ENCODE measurements around the gene PLG.
"Not testable (repeated sequence)": the region's sequence is repeated elsewhere in the genome, so short reads cannot be mapped to it uniquely, and the experiment has no call there.

The PLG gene

GRCh38 chr6:160701918-160702680 is at the start of gene PLG:
TSS of gene PLG (plus strand) at chr6:160702244. CDS start at chr6:160702305, 61 bp downstream.
- DNase-seq, result not testable (repeated sequence)

DNA sequence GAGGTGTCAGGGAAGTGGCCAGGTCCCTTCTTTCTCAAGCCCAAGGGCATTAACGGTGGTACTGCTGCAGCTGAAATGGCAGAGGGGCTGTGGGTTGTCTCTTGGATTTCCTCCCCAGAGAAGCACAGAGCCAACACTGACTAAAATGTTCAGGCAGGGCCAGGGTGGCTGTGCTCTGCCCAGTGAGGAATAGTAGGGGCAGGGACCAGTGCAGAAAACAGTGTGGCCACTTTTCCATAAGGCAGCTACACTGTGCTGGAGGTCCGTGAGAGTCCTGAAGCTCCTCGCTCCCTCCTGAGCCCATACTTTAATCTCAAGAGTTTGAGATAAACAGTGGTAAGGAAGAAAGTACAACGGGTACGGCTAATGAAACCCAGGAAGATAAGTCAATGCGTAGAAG is 42.5 kb upstream of the PLG start:
- DNase-seq, result no peak

DNA sequence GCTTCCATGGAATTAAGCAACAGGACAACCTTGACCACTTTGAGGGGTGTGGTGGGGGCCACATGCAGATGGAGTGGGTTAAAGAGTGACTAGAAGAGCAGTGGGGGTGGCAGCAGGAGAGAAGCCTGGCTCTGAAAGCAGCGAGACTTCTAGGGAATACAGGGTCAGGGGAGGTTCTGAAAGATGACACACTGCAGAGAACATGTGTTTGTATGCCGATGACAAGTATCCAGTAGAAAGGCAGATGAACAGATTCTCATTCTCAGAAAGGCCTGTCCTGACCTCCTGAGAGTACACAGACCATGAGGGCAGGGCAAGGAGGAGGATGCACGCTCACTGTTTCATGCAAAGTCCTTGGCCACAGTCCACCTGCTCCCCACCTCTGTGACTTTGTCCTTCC is 40.8 kb upstream of the PLG start:
- no peak for DNase-seq

DNA sequence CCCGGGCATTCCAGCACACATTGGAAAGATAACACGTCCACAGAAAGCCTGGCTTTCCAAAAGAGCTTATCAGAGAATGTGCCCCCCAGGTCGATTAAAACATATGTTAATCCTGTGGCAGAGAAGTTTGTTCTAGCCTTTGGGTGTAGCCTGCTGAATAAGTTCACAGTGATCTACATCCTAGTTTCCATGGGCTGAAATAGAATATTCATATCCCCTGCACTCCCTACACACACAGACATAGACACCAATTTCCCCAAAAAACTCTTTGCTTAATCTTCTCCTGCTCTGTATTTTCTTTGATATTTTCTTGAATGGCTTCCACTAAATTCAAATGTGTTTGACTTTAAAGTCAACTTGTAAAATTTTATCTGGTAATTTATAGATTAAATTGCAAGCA is 39.6 kb upstream of the PLG start:
- no peak for DNase-seq

DNA sequence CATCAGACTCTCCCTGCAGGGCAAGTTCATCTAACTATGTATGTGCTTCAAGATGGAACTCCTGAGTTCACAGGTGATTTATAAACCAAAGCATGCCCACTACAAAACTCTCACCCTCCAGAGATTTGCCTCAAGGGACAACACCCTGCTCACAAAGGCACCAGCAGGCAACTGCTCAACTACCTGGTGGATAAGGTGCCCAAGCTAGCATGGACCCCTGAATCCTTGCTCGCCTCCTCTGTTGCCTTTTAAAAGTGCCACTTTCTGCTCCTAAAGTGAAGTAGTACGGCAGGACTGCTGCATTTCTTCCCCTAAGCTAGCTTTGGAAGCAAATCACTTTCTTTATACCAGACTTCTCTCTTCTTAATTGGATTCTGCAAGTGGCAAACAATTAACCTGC is 39.2 kb upstream of the PLG start:
- no peak for DNase-seq

- not testable (repeated sequence) for DNase-seq
Observed at GRCh38 chr6:160664198-160664597, 37.8 kb upstream of the PLG start, which contains the start of gene LPA. TSS of gene LPA (minus strand) at chr6:160664275. CDS start at chr6:160664214, 61 bp downstream.

- DNase-seq, result no peak
Observed at GRCh38 chr6:160667639-160668481, 34.2 kb upstream of the PLG start.

GRCh38 chr6:160668589-160668988 is 33.5 kb upstream of the PLG start:
- DNase-seq, result no peak

DNA sequence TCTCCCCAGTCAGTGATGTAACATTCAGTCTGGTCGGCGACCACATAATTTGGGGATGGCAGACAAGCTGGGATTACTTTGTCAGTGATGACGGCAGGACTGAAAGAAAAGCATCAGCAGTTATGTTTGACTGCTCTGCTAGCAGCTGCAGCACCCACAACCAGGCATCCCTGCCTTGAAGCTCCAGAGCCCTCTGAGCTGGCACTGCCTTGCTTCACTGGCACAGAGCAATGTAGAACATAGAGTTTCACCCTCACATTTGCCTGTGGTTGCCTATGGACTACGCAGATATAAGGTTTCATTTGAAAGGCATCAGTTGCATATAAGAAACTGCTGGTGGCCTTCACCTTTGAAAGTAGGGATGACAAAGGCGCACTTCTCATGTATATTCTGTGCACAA is 25.6 kb upstream of the PLG start:
- not testable (repeated sequence) for DNase-seq

- DNase-seq, result no peak
Observed at GRCh38 chr6:160678230-160678629, 23.8 kb upstream of the PLG start.

- DNase-seq, result no peak
Observed at GRCh38 chr6:160678744-160679401, 23.2 kb upstream of the PLG start.

DNA sequence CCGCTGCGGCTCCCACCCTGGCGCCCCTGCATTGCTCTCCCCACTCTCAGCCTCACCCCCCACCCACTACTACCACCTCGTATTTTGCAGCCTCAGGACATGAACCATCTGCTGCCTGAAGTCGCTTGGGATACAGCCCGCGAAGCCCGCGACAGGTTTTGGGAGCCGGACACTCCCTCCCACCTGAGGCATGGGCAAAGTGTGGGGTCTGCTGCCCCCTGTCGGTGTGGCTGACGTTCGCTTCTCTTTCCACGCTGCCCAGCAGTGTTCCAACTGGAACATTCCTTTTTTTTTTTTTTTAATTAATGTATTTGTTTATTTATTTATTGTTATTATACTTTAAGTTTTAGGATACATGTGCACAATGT is 22.7 kb upstream of the PLG start:
- no peak for DNase-seq

DNA sequence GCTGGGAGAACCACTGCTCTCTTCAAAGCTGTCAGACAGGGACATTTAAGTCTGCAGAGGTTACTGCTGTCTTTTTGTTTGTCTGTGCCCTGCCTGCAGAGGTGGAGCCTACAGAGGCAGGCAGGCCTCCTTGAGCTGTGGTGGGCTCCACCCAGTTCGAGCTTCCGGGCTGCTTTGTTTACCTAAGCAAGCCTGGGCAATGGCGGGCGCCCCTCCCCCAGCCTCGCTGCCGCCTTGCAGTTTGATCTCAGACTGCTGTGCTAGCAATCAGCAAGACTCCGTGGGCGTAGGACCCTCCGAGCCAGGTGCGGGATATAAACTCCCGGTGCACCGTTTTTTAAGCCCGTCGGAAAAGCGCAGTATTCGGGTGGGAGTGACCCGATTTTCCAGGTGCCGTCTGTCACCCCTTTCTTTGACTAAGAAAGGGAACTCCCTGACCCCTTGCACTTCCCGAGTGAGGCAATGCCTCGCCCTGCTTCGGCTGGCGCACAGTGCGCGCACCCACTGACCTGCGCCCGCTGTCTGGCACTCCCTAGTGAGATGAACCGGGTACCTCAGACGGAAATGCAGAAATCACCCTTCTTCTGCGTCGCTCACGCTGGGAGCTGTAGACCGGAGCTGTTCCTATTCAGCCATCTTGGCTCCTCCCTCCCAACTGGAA is 16.8 kb upstream of the PLG start:
- not testable (repeated sequence) for DNase-seq

- DNase-seq, result no peak
Observed at GRCh38 chr6:160685762-160686450, 16.1 kb upstream of the PLG start.

DNA sequence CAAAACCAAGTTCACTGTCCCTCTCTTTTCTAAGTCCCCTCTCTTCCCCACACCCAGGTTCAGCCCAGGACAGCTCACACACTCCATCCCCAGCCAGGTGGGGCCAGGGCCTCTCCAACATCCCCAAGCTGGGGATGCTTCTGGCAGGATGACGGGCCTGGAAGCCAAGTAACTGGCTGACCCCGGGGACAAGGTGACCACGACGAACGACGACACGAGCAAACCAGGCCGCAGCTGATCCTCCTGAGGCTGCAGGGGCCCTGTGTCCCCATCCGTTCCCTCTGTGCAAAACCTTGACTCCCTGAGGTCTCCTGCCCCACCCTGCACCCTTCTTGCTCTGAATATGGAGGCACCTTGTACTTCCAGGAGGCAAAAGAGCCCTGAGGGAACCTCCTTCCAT is 11.6 kb upstream of the PLG start:
- DNase-seq, result no peak

GRCh38 chr6:160691617-160692016 is 10.4 kb upstream of the PLG start:
- no peak for DNase-seq

GRCh38 chr6:160692369-160692959 is 9.6 kb upstream of the PLG start:
- no peak for DNase-seq

DNA sequence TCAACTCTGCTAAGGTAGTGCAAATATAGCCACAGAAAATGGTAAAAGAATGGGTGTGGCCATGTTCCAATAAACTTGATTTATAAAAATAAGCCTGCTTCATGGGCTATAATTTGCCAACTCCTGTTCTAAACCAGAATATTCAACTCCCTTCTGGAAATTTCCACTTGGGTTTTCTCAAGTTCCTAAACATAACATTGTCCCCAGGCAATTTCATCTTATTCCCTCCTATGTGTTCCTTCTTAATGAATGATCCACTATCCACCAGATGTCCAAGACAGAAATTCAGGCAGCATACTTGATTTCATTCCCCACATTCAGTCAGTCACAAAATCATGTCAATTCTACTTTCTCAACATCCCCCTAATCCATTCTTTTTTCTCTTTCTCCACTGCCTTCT is 7.0 kb upstream of the PLG start:
- not testable (repeated sequence) for DNase-seq

GRCh38 chr6:160695622-160696021 is 6.4 kb upstream of the PLG start:
- DNase-seq, result not testable (repeated sequence)

GRCh38 chr6:160696884-160697283 is 5.2 kb upstream of the PLG start:
- not testable (repeated sequence) for DNase-seq

GRCh38 chr6:160697826-160698225 is 4.2 kb upstream of the PLG start:
- no peak for DNase-seq

DNA sequence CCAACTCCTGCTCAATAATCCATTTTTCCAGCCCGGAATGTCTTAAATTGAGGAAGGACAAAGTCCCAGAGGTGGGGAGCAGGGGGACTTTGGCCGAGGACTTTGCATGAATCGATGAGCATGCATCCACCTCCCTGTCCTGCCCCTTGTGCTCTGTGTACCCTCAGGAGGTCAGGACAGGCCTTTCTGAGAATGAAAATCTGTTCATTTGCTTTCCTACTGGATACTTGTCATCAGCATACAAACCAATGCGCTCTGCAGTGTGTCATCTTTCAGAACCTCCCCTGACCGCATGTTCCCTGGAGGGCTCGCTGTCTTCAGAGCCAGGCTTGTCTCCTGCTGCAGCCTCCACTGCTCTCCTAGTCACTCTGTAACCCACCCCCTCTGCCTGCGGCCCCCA is 2.6 kb downstream of the PLG start:
- DNase-seq, result not testable (repeated sequence)
